Fibroblast of mammary gland (primary cell): ENCODE results near the gene PCNT.

Source experiments
- DNase-seq: peaks from one replicate; pipeline ENCODE4 v3.0.0-alpha.2; 2010; ENCODE audit warnings: low read depth
- H3K4me3 ChIP-seq: 2 replicates; pipeline ENCODE4 v1.5.1; 2011; ENCODE audit warnings: low read depth, mild to moderate bottlenecking, low read length, moderate library complexity; ENCODE audit not compliant: control insufficient read depth
- CTCF ChIP-seq: conservative IDR thresholded peaks from 2 replicates; pipeline ENCODE4 v1.5.1; 2011; ENCODE audit warnings: low read depth, low read length, inconsistent platforms; ENCODE audit not compliant: control insufficient read depth, insufficient read depth

The PCNT gene

GRCh38 chr21:46409641-46410406 is 85.9 kb downstream of the PCNT start:
- no peak for TF ChIP-seq CTCF
- no peak overlapping the region for H3K4me3 ChIP-seq
- no peak for DNase-seq

GRCh38 chr21:46410516-46410915 is 86.6 kb downstream of the PCNT start:
- no peak for DNase-seq
- H3K4me3 ChIP-seq, result no peak overlapping the region
- TF ChIP-seq CTCF, result no peak

DNA sequence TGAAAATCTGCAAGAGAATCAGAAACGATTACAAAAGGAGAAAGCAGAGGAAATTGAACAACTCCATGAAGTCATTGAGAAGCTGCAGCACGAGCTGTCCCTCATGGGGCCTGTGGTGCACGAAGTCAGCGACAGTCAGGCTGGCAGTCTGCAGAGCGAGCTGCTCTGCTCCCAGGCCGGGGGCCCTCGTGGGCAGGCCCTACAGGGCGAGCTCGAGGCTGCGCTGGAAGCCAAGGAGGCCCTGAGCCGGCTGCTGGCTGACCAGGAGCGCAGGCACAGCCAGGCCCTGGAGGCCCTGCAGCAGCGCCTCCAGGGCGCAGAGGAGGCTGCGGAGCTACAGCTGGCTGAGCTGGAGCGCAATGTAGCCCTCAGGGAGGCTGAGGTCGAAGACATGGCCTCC is 87.3 kb downstream of the PCNT start:
- DNase-seq, result no peak
- H3K4me3 ChIP-seq, result no peak overlapping the region
- no peak for TF ChIP-seq CTCF

- H3K4me3 ChIP-seq, result no peak overlapping the region
- no peak for TF ChIP-seq CTCF
- DNase-seq, result no peak
Observed at GRCh38 chr21:46411691-46412090, 87.7 kb downstream of the PCNT start.

GRCh38 chr21:46412521-46413364 is 88.8 kb downstream of the PCNT start:
- H3K4me3 ChIP-seq, result no peak overlapping the region
- no peak for TF ChIP-seq CTCF
- no peak for DNase-seq

DNA sequence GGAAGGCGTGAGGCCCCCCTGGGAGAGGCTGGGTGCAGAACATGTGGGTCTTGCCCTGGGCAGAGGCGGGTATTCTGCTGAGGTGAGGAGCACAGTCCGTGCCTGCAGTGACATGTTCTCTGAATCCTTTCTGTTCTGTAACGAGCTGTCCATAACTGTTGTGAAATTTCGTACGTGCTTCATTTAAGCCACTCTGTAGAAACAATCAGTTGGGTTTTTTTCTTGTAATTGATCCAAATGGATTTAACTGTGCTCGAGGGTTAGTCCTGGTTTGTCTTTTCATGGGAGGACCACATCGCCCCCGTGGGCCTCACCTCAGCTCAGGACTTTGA is 89.4 kb downstream of the PCNT start:
- TF ChIP-seq CTCF, result no peak
- no peak for DNase-seq
- H3K4me3 ChIP-seq, result no peak overlapping the region

- no peak for DNase-seq
- H3K4me3 ChIP-seq, result no peak overlapping the region
- TF ChIP-seq CTCF, result no peak
Observed at GRCh38 chr21:46414965-46415275, 91.0 kb downstream of the PCNT start.
